Erythroblast (primary cell): ENCODE data around the gene NOMO2.
"Not testable (repeated sequence)": the region's sequence is repeated elsewhere in the genome, so short reads cannot be mapped to it uniquely, and the experiment has no call there.

Experiments
- DNase-seq, 2 experiments: peaks; one replicate each; lab custom pipeline; 2025; lab: John Stamatoyannopoulos, UW
- GATA1 ChIP-seq: IDR thresholded peaks from 2 replicates; pipeline ENCODE4 v1.6.1; 2011; ENCODE audit warnings: low read depth, mild to moderate bottlenecking, control low read depth, low read length, moderate library complexity

Gene NOMO2

DNA sequence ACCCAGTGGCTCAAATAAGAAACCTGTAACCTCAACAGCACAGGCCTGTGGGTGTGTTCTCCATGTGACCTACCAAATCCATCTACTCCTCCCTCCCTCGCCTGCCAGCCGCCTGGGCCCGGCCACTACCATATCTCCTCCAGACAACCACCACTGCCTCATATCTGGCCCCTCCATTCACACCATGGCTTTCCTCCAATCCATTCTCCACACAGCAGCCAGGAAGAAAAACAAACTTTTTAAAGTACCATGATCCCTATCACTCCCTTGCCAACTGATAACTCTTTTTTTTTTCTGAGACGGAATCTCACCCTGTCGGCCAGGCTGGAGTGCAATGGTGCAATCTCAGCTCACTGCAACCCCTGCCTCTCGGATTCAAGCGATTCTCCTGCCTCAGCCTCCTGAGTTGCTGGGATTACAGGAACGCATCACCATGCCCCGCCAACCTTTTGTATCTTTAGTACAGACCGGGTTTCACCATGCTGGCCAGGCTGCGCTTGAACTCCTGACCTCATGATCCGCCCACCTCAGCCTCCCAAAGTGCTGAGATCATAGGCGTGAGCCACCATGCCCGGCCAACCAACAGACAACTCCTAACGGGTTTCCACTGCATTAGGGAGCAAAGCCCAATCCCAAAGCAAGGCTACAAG is 26.3 kb downstream of the NOMO2 start:
- TF ChIP-seq GATA1: peak; percentile 43

DNA sequence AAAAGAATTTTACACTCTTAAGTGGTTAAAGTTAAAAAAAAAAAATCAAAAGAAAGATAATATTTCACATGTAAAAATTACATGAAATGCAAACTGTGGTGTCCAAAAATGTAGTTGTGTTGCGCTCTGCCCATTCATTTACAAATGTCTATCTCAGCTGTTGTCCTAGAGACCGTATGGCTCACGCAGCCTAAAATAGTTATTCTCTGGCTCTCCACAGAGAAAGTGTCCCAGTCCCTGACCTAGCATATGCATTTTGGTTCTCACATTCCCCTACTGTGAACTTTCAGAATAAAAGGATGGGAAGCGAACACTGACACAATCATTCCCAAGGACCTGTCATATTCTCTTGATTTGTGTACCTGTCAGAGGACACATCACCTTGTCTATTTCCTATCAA is 27.6 kb downstream of the NOMO2 start:
- DNase-seq: not testable (repeated sequence)

More for the DNA sequence above, 26.3 kb downstream of the NOMO2 start:
- DNase-seq: peak; percentile 85 to 91

DNA sequence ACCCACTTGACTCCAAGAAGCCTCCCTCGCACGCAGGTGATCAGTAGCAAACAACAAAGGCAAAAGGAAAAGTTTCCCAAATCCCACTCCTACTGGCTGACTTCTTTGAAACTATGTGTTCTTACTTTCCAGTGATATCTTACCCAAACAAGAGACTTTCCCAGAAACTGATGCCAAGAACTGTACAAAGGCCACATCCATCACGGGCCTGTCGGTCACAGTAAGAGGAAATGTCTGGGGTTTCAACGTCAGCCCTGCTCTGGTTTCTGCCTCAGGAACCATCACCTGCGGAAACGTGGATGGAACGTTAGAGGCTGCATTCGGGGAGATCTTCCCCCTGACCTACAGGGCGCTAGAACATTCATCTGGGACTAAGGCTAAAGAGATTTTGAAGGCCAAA is 30.6 kb downstream of the NOMO2 start:
- not testable (repeated sequence) for DNase-seq

DNA sequence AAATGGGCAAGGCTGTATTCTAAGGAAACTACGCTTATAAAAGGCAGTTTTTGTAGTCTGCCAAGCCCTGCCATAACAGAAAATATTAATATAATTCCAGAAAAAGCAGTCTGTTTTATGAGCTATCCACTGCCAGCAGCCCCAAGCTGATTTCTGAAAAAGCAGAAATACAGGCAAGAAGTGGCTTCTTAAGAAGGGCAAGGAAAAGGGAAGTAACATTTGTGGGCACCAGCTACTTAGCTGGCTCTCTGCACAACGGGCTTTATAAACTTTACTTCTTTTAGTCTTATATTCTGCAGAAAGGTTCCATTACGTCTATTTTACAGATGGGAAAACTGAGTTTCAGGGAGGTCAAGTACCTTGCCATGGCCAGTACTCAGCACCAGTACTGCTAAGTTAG is 31.6 kb downstream of the NOMO2 start:
- DNase-seq: not testable (repeated sequence)

DNA sequence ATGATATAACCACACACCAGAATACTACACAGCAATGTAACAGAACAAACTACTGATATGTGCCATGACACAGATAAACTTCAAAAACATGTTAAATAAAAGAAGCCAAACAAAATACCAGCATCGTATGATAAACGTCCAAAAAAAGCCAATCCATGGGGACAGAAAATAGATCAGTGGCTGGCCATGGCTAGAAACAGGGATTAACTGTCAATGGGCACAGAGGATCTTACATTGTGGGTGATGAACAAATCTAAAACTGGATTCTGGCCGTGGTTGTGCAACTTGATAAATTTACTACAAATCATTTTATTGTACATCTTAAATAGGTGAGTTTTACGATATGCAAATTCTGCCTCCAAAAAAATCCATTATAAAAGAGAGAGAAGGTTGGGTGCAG is 35.4 kb downstream of the NOMO2 start:
- DNase-seq: not testable (repeated sequence)

DNA sequence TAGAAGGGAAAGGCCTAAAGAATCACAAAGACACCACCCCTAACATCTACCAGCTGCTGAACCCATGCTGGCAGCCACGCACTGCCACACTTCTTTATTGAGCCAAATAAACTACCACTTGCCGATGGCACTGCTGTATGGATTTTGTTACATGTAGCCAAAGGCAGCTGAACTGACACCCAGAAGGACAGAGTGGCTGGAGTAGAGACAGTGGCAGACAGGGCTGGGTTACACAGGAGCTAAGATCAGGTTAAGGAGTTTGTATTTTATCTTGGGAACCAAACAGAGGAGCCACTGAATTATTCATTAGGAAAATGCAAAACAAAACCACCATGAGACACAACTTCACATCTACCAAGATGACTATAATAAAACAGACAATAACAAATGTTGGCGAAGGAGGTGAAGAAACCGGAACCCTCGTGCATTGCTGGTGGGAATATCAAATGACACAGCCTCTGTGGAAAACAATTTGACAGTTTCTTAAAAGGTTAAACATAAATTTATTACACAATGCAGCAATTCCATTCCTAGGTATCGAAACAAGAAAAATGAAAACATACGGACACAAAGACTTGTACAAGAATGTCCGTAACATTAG is 35.9 kb downstream of the NOMO2 start:
- DNase-seq: not testable (repeated sequence)

DNA sequence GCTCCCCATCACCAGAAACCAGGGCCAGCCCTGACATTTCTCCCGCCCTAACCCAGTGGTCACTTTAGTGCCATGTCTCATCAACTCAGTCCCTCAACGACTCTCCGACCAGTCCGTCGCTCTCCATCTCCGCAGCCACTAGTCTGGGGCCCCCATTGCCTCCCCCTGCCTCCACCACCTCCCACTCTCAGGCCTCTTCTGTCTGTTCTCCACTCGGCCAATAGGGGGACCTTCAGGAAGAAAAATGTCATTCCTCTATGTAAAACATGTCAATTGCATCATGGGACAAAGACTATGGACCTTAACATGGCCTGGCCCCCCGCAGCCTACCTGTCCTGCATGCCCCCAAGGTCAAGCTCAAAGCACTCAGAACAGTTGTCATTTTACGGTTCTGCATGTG is 39.3 kb downstream of the NOMO2 start:
- not testable (repeated sequence) for DNase-seq

DNA sequence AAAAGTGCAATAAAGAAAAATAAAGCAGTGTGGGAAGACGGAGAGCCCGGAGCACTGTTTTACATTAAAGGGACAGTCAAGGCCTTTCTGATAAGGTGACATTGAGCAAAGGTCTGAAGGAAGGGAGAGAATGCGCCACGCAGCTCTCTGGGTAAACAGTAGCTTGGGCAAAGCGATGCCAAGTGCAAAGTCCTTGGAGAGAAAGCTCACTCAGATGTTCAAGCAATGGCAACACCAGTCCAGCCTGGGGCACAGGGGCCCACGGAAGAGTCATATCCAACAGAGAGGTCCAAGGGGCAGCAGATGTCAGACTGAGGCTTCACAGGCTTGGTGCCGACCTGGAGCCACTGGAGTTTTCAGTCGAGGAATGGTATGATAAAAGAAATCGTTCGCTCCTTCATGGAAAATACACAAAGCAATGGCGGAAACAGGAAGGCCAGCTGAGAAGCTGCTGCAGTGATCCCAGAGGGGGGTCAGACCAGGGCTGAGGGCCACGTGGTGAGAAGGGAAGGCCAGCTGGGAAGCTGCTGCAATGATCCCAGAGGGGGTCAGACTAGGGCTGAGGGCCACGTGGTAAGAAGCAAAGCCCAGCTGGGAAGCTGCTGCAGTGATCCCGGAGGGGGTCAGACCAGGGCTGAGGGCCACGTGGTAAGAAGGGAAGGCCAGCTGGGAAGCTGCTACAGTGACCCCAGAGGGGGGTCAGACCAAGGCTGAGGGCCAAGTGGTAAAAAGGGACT is 40.3 kb downstream of the NOMO2 start:
- not testable (repeated sequence) for DNase-seq

DNA sequence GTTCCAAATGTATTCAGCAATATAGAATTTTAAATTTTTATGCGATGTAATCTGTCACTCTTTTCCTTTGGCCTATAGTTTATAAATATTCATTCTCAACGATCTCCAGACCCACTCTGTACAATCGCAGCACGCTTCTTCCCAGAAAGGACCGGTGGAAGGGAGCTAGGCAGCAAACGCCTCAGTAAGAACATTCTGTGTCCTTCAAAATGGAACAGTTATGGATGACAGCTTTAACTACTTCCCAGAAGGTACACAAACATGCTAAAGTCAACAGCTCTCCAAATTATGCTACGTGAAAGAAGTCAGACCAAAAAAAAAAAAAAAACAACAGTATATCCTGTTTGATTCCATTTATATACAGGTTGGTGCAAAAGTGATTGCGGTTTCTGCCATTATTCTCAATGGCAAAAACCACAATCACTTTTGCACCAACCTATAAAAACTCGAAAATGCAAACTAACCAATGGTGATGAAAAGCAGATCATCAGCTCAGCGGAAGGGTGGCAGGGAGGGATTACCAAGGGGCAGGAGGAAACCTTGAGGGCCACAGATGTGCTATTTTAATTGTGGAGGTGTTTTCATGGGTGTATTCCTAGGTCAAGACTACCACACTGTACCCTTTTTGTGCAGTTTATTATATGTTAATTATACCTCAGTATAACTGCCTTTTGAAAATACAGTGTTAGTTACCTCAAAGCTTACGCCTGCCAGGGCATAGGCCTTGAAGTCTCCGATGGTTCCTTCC is 43.2 kb downstream of the NOMO2 start:
- not testable (repeated sequence) for DNase-seq

DNA sequence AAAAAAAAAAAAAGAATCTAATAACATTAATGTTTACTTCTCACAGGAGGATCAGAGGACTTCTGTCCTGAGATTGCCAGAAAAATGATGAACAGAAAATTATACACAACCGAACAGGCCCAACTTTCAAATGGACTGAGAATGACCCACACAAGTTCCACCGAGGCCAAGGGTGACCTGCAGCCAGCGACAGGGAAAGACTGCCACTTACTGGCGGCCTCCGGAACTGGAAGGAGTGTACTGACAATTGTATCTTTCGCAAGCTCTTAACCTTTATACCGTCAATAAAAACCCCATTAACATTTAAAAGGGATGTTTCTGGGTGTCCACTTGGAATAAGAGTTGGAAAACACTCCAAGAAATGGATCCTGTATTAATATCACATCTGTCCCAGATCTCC is 63.5 kb downstream of the NOMO2 start:
- not testable (repeated sequence) for DNase-seq

DNA sequence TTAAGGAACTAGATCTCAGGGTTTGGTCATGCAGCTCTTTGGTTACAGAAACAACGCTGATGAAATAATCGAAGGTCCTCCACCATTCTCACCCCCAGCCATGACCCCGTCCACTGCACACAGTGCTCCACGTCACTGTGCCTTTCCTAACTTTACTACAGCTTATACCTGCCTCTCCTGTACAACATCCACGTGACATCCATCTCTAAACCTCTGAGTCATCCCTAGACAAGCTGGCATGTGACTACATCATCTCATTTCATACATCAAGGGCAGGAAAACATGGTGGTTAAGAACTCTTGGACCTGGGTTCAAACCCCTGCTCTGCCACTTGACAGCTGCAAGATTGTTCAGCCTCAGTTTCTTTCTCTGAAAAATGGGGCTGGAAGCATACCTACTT is 64.9 kb downstream of the NOMO2 start:
- not testable (repeated sequence) for DNase-seq

DNA sequence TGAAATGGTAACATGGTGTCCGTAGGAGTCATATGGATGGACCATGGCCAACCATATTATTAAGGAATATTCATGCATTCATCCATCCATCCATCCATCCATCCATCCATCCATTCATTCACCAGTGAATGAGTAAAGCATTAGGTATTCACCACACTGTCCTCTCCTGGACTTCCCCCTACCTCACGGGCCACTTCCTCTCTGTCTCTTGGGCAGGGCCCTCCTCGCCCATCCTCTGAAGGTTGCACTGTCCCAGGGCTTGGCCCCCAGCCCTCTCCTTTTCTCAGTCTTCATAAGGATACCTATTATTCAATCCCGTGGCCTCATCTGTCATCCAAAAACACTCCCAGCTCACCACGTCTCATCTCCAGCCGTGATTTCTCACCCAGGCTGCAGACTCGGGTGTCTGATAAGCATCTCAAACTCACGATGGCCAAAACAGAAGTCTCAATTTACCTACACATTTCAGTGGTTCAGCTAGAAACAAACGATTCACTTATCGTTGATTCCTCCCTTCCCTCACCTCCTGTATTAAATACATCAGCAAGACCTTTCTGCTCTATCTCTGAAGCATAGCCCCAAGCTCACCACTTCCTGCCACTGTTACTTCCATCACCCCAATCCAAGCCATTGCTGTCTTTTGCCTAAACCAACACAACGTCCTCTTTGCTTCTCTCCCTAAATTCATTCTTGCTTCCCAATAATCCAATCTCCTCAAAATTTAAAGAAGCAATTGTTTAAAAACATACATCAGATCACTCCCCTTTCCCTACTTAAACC is 69.6 kb downstream of the NOMO2 start:
- DNase-seq: not testable (repeated sequence)

DNA sequence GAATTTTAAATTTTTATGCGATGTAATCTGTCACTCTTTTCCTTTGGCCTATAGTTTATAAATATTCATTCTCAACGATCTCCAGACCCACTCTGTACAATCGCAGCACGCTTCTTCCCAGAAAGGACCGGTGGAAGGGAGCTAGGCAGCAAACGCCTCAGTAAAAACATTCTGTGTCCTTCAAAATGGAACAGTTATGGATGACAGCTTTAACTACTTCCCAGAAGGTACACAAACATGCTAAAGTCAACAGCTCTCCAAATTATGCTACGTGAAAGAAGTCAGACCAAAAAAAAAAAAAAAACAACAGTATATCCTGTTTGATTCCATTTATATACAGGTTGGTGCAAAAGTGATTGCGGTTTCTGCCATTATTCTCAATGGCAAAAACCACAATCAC is 125.9 kb downstream of the NOMO2 start:
- DNase-seq: not testable (repeated sequence)

DNA sequence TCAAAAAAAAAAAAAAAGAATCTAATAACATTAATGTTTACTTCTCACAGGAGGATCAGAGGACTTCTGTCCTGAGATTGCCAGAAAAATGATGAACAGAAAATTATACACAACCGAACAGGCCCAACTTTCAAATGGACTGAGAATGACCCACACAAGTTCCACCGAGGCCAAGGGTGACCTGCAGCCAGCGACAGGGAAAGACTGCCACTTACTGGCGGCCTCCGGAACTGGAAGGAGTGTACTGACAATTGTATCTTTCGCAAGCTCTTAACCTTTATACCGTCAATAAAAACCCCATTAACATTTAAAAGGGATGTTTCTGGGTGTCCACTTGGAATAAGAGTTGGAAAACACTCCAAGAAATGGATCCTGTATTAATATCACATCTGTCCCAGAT is 146.1 kb downstream of the NOMO2 start:
- DNase-seq: not testable (repeated sequence)

DNA sequence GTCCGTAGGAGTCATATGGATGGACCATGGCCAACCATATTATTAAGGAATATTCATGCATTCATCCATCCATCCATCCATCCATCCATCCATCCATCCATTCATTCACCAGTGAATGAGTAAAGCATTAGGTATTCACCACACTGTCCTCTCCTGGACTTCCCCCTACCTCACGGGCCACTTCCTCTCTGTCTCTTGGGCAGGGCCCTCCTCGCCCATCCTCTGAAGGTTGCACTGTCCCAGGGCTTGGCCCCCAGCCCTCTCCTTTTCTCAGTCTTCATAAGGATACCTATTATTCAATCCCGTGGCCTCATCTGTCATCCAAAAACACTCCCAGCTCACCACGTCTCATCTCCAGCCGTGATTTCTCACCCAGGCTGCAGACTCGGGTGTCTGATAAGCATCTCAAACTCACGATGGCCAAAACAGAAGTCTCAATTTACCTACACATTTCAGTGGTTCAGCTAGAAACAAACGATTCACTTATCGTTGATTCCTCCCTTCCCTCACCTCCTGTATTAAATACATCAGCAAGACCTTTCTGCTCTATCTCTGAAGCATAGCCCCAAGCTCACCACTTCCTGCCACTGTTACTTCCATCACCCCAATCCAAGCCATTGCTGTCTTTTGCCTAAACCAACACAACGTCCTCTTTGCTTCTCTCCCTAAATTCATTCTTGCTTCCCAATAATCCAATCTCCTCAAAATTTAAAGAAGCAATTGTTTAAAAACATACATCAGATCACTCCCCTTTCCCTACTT is 152.2 kb downstream of the NOMO2 start:
- DNase-seq: not testable (repeated sequence)

DNA sequence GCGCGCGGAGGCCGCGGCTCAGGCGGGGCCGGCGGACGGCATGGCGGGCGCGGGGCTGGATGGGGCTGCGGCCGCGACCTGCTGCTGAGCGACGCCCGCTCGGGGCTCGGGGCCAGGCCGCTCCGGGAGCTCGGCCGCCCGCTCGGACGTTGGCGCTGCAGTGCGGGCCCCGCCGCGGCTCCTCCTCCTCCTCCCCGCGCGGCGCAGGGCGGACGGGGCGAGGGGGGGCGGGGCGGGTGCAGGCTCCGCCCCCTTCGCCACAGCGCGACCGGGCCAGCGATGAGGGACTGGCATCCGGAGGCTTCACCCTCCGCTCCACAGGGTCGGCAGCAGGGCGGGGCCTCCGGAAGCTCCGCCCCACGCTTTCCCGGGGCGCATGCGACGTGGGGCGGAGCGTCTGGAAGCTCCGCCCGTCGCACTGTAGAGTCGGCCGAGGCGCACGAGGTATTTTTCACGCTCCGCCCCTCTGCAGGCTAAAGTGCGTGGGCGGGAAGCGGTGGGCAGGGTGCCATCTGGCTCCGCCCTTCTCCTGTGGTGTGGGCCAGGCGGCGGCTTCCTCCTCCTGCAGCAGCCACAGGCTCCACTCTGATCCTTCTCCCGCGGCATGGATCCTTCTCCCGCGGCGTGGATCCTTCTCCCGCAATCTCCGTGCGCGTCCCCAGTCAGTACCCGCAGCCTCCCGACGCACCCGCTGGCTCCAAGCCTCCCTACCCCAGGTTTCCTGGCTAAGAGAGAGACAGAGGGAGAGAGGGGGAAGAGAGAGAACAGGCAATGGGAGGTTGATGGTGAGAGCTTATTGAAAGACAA is 159.8 kb downstream of the NOMO2 start:
- not testable (repeated sequence) for DNase-seq

DNA sequence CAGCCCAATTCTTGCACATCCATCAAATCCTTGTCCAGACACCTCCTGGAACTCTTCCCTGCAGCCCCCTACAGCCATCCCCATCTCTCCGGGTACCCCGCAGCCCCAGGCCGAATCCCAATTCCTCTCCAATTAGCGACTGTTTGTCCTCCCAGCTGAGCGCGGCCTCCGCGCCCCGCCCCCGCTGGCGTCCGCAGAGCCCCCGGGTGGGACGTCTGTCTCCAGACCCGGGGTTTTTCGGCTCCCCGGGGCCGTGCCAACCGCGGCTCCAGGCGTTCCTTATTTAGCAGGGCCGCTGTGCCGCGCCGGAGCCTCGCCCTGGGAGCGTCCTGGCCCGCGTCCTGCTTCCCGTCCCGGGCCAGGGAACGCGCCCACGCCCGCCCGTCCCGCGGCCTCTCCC is 160.7 kb downstream of the NOMO2 start:
- DNase-seq: not testable (repeated sequence)

DNA sequence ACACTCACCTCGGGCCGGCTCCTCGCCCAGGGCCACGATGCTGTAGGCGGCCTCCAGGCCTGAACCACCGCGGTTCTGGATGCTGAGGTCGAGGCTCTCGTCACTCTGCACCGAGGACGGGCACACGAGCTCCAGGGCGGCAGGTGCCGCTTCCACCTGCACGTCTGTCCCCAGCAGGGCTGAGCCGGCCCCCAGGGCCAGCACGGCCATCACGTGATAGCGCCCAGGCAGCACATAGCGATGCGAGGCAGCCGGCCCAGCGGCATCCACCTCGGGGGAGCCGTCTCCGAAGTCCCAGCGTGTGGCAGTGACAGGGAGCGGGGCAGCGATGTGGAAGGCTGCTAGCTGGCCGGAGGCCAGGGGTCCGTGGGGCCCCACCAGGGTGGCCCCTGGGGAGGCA is 167.5 kb downstream of the NOMO2 start:
- DNase-seq: not testable (repeated sequence)

DNA sequence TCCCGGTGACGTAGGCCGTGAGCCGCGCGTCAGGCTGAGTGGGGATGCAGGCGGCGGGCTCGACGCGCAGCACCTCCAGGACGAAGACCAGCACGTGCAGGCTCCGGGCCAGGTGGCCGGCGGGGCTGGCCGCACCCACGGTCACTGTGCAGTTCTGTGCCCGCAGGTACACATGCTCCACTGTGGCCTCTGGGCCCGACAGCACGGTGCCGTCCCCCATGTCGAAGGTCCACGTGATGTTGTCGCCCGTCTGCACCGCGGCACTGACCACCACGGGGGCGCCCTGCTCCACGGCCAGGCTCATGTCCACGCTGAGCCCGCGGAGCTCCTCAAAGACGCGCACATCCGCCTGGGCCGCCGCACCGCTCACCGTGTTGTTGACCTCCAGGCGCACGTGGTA is 174.1 kb downstream of the NOMO2 start:
- DNase-seq: not testable (repeated sequence)
